GM19043 (cell line): ENCODE measurements around the gene MBL2.

Experiments
- ATAC-seq: cut with Tn5 transposase; IDR thresholded peaks from one replicate; pipeline ENCODE4 v1.9.1; 2021; ENCODE audit warnings: low read depth; ENCODE audit not compliant: unreplicated experiment

The MBL2 gene

GRCh38 chr10:52774182-52774581 is 1.6 kb upstream of the MBL2 start:
- ATAC-seq, result no peak

GRCh38 chr10:52771534-52772445 is 794 bp downstream of the MBL2 start:
- no peak for ATAC-seq

- no peak for ATAC-seq
Observed at GRCh38 chr10:52770904-52771303, 1.7 kb downstream of the MBL2 start.

GRCh38 chr10:52769966-52770365 is 2.6 kb downstream of the MBL2 start:
- ATAC-seq, result no peak

GRCh38 chr10:52768001-52768532 is 4.5 kb downstream of the MBL2 start:
- ATAC-seq, result no peak

GRCh38 chr10:52762088-52762487 is 10.5 kb downstream of the MBL2 start:
- no peak for ATAC-seq

GRCh38 chr10:52759154-52759553 is 13.4 kb downstream of the MBL2 start:
- no peak for ATAC-seq

GRCh38 chr10:52758406-52758805 is 14.2 kb downstream of the MBL2 start:
- no peak for ATAC-seq

GRCh38 chr10:52757773-52758172 is 14.8 kb downstream of the MBL2 start:
- no peak for ATAC-seq

GRCh38 chr10:52756966-52757365 is 15.6 kb downstream of the MBL2 start:
- no peak for ATAC-seq

- no peak for ATAC-seq
Observed at GRCh38 chr10:52756295-52756694, 16.3 kb downstream of the MBL2 start.

GRCh38 chr10:52755297-52756062 is 17.1 kb downstream of the MBL2 start:
- ATAC-seq, result no peak

GRCh38 chr10:52752801-52753445 is 19.7 kb downstream of the MBL2 start:
- ATAC-seq, result no peak

- ATAC-seq, result no peak
Observed at GRCh38 chr10:52752261-52752660, 20.3 kb downstream of the MBL2 start.

- no peak for ATAC-seq
Observed at GRCh38 chr10:52751337-52751736, 21.2 kb downstream of the MBL2 start.

- ATAC-seq, result no peak
Observed at GRCh38 chr10:52750629-52751028, 22.0 kb downstream of the MBL2 start.

GRCh38 chr10:52747694-52748093 is 24.9 kb downstream of the MBL2 start:
- no peak for ATAC-seq

GRCh38 chr10:52746169-52746568 is 26.4 kb downstream of the MBL2 start:
- ATAC-seq, result no peak

- no peak for ATAC-seq
Observed at GRCh38 chr10:52744057-52744805, 28.4 kb downstream of the MBL2 start.

GRCh38 chr10:52742731-52743130 is 29.9 kb downstream of the MBL2 start:
- no peak for ATAC-seq
